GM23338 (cell line): Measurements from ENCODE around the gene PIM1. TPM values are rescaled to one million over a fixed set of nuclear protein-coding genes. Genes with fewer than 3 reads are reported as not detected.

Source experiments
- ATAC-seq: fragments of 200-7000 bp; cut with Tn5 transposase; 3 replicates; pipeline ENCODE4 v1.9.1; 2020
- DNase-seq: peaks from one replicate; pipeline ENCODE4 v3.0.0-alpha.2; 2015; ENCODE audit warnings: low spot score
- H2AFZ ChIP-seq: fragments of 200-600 bp; sonication (generic); 2 replicates; pipeline ENCODE4 v1.8.0; 2016; ENCODE audit warnings: antibody characterized with exemption, mild to moderate bottlenecking, moderate library complexity
- H3F3A ChIP-seq: fragments of 200-600 bp; sonication (generic); replicated peaks from 2 replicates; pipeline ENCODE4 v1.8.0; 2017; ENCODE audit warnings: antibody characterized with exemption, mixed run types, low read depth
- H3K27ac ChIP-seq: fragments of 200-600 bp; sonication (generic); 2 replicates; pipeline ENCODE4 v1.6.1; 2016; ENCODE audit warnings: low read depth
- H3K27me3 ChIP-seq: fragments of 200-600 bp; sonication (generic); 2 replicates; pipeline ENCODE4 v1.8.0; 2016; ENCODE audit warnings: mild to moderate bottlenecking, mixed run types, moderate library complexity; ENCODE audit not compliant: insufficient read depth
- H3K36me3 ChIP-seq: fragments of 200-600 bp; sonication (generic); 2 replicates; pipeline ENCODE4 v1.8.0; 2016; ENCODE audit warnings: mild to moderate bottlenecking; ENCODE audit not compliant: insufficient read depth
- H3K4me1 ChIP-seq: fragments of 200-600 bp; sonication (generic); 2 replicates; pipeline ENCODE4 v1.8.0; 2016; ENCODE audit warnings: mild to moderate bottlenecking, moderate library complexity; ENCODE audit not compliant: insufficient read depth
- H3K4me2 ChIP-seq: fragments of 200-600 bp; sonication (generic); 2 replicates; pipeline ENCODE4 v1.7.1; 2017; ENCODE audit warnings: mixed run types
- H3K4me3 ChIP-seq: fragments of 200-600 bp; sonication (generic); 2 replicates; pipeline ENCODE4 v1.6.1; 2016; ENCODE audit warnings: mixed run types
- H3K79me2 ChIP-seq: fragments of 200-600 bp; sonication (generic); replicated peaks from 2 replicates; pipeline ENCODE4 v1.8.0; 2017; ENCODE audit warnings: mild to moderate bottlenecking; ENCODE audit not compliant: insufficient read depth
- H3K9me2 ChIP-seq: fragments of 200-600 bp; sonication (generic); 2 replicates; pipeline ENCODE4 v1.8.0; 2017; ENCODE audit not compliant: insufficient read depth
- H4K20me1 ChIP-seq: fragments of 200-600 bp; sonication (generic); replicated peaks from 2 replicates; pipeline ENCODE4 v1.8.0; 2017; ENCODE audit warnings: mild to moderate bottlenecking; ENCODE audit not compliant: insufficient read depth
- H3K27ac Mint-ChIP-seq: 2 replicates; pipeline ENCODE4 v1.8.0; 2020; ENCODE audit warnings: inconsistent platforms, mild to moderate bottlenecking, moderate library complexity, mixed read lengths
- H3K27me3 Mint-ChIP-seq: 3 replicates; pipeline ENCODE4 v1.8.0; 2022; ENCODE audit warnings: low read depth, mild to moderate bottlenecking, moderate library complexity, mixed read lengths, inconsistent platforms; ENCODE audit not compliant: insufficient read depth, poor library complexity
- H3K36me3 Mint-ChIP-seq: 3 replicates; pipeline ENCODE4 v1.8.0; 2021; ENCODE audit warnings: low read depth, mild to moderate bottlenecking, inconsistent platforms, moderate library complexity, mixed read lengths
- H3K4me1 Mint-ChIP-seq: 3 replicates; pipeline ENCODE4 v1.8.0; 2020; ENCODE audit warnings: mild to moderate bottlenecking, inconsistent platforms, mixed read lengths
- H3K4me3 Mint-ChIP-seq: 3 replicates; pipeline ENCODE4 v1.8.0; 2021; ENCODE audit warnings: moderate library complexity, mild to moderate bottlenecking, inconsistent platforms, mixed read lengths
- H3K9me3 Mint-ChIP-seq: 3 replicates; pipeline ENCODE4 v1.8.0; 2020; ENCODE audit warnings: moderate library complexity, mild to moderate bottlenecking, inconsistent platforms, mixed read lengths
- CREB1 ChIP-seq: fragments of 250-450 bp; sonication (Bioruptor Pico); IDR thresholded peaks from 2 replicates; pipeline ENCODE4 v1.5.0; 2020; ENCODE audit warnings: low read depth, mild to moderate bottlenecking, moderate library complexity
- CTCF ChIP-seq, 2 experiments: fragments of 200-600 bp in 1 of 2; sonication (generic) in 1 of 2; conservative IDR thresholded peaks; 2 replicates each; pipeline versions ENCODE4 v1.5.1 to v1.6.1; 2016 to 2017; ENCODE audit warnings: antibody characterized with exemption in 2 of 2, low read depth in 2 of 2, mild to moderate bottlenecking in 2 of 2, moderate library complexity in 1 of 2
- EZH2 ChIP-seq: fragments of 200-600 bp; sonication (generic); IDR thresholded peaks from one replicate; pipeline ENCODE4 v1.8.0; 2017; ENCODE audit warnings: antibody characterized with exemption, mild to moderate bottlenecking, low read depth; ENCODE audit not compliant: unreplicated experiment
- EZH2phosphoT487 ChIP-seq: fragments of 200-600 bp; sonication (generic); IDR thresholded peaks from one replicate; pipeline ENCODE4 v1.8.1; 2018; ENCODE audit warnings: antibody characterized with exemption; ENCODE audit not compliant: unreplicated experiment
- JUNB ChIP-seq: IDR thresholded peaks from one replicate; pipeline ENCODE4 v1.6.1; 2016; ENCODE audit warnings: antibody characterized with exemption; ENCODE audit not compliant: unreplicated experiment
- NANOG ChIP-seq: IDR thresholded peaks from 2 replicates; pipeline ENCODE4 v1.6.1; 2016; ENCODE audit warnings: antibody characterized with exemption, borderline replicate concordance
- POLR2AphosphoS5 ChIP-seq: IDR thresholded peaks from 2 replicates; pipeline ENCODE4 v1.6.1; 2016; ENCODE audit warnings: antibody characterized with exemption, low read depth
- REST ChIP-seq: IDR thresholded peaks from one replicate; pipeline ENCODE4 v1.6.1; 2018; ENCODE audit warnings: antibody characterized with exemption; ENCODE audit not compliant: unreplicated experiment
- STAT1 ChIP-seq: IDR thresholded peaks from one replicate; pipeline ENCODE4 v1.6.1; 2016; ENCODE audit warnings: antibody characterized with exemption; ENCODE audit not compliant: unreplicated experiment
- ZNF114 ChIP-seq: fragments of 250-450 bp; sonication (Bioruptor Pico); IDR thresholded peaks from 2 replicates; pipeline ENCODE4 v1.5.0; 2020; ENCODE audit warnings: mild to moderate bottlenecking, moderate library complexity
- ZNF331 ChIP-seq: fragments of 250-450 bp; sonication (Bioruptor Pico); IDR thresholded peaks from 2 replicates; pipeline ENCODE4 v1.5.0; 2020; ENCODE audit warnings: low read depth, mild to moderate bottlenecking, moderate library complexity
- long read RNA-seq: library from polyadenylated mRNA; unstranded; transcript quantifications from one replicate; pipeline ENCODE4 v2.0.0, GENCODE V29; 2020; ENCODE audit not compliant: unreplicated experiment
- polyA plus RNA-seq: library from polyadenylated mRNA; unstranded; fragments of >200 nt; fragmentation: Nextera tagmentation; extraction: Ambion mirVana; gene quantifications from 2 replicates; pipeline ENCODE4 v1.2.1, GENCODE V29; 2016
- total RNA-seq: library from RNA; depleted of rRNA; stranded (reverse); fragments of >200 nt; shearing (Covaris generic); gene quantifications from 2 replicates; pipeline ENCODE4 v1.2.3, GENCODE V29; 2014; rRNA removed
- TF ChIP-seq, protein P1 (sequence below): fragments of 250-450 bp; sonication (Bioruptor Pico); IDR thresholded peaks from 2 replicates; pipeline ENCODE4 v1.5.0; 2020; ENCODE audit warnings: mild to moderate bottlenecking, moderate library complexity
- TF ChIP-seq, protein P2 (sequence below): IDR thresholded peaks from 2 replicates; pipeline ENCODE4 v1.6.1; 2016; ENCODE audit warnings: antibody characterized with exemption

PIM1 gene
- total RNA-seq (64.0 and 74.2 TPM in 2 replicates), polyA plus RNA-seq (43.7 and 46.0 TPM in 2 replicates)
- long read RNA-seq, transcript PIM1-201 (6 exons, 2,650 nt) = major isoform, 7 of 10 reads
- long read RNA-seq, partial matches to known transcripts = 0 of 10 reads
- long read RNA-seq, other reads (novel, unspliced or antisense) = 3 of 10 reads

DNA sequence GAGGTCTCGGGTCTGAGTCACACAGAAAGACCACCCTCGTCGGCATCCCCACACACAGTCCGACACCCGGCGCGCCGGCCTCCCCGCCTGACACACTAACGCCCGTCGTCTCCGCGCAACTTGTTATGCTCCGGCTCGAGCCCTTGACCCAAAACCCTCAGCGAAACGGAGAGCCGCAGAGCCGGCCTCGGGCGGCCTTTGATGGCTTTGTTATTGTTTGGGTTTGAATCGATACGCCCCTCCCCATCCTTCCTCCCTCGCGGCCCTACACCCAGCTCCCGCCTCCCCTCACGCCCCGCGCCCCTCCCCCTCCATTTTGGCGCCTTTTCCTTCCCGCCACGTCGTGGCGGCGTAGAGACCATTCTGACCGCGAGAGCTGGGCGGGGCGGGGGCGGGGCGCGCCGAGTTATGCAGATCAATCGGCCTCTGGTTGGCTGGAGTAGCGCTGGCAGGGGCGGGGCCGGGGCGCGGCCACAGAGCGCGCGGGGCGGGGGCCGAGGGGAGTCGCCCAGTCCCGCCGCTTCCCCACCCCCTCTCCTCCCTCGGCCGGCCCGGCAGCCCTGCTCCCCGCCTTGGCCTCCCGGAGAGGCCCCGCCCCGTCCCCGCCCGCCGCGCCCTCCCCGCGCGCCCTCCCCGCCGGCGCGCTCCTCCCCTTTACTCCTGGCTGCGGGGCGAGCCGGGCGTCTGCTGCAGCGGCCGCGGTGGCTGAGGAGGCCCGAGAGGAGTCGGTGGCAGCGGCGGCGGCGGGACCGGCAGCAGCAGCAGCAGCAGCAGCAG lies at the start of gene PIM1:
Gene PIM1 (plus strand): TSS at position 657 of the 777 bp plus-strand sequence. CDS start 424 bp downstream, outside the sequence.
- Histone ChIP-seq H3K27ac (peak within 1 kb of the TSS; percentile 98), H2AFZ (no peak within 1 kb of the TSS), H3K4me3 (peak within 1 kb of the TSS; percentile 76), H3K27me3 (no peaks in the 10 kb centered on the region), H4K20me1 (peaks cover 22% of the 10 kb centered on the region), H3K36me3 (peaks cover 21% of the 10 kb centered on the region), H3K79me2 (peaks cover 42% of the 10 kb centered on the region), H3K4me1 (peaks cover 20% of the 10 kb centered on the region), H3K4me2 (peak within 1 kb of the TSS; percentile 85), H3K9me2 (no peaks in the 10 kb centered on the region), H3F3A (peaks cover 26% of the 10 kb centered on the region)
- peaks cover 40% of the 10 kb centered on the region for H3K4me1 Mint-ChIP-seq
- peak; percentile 73; the same call in 1 of the 2 replicates for TF ChIP-seq CREB1 (CRISPR knock-in tag)
- no peak for TF ChIP-seq CTCF (conservative IDR thresholded peaks at IDR 0.05; ENCODE audit: low read depth in 2 of 2)
- TF ChIP-seq EZH2 = no peak
- no peak for TF ChIP-seq REST
- TF ChIP-seq, protein P1, sequence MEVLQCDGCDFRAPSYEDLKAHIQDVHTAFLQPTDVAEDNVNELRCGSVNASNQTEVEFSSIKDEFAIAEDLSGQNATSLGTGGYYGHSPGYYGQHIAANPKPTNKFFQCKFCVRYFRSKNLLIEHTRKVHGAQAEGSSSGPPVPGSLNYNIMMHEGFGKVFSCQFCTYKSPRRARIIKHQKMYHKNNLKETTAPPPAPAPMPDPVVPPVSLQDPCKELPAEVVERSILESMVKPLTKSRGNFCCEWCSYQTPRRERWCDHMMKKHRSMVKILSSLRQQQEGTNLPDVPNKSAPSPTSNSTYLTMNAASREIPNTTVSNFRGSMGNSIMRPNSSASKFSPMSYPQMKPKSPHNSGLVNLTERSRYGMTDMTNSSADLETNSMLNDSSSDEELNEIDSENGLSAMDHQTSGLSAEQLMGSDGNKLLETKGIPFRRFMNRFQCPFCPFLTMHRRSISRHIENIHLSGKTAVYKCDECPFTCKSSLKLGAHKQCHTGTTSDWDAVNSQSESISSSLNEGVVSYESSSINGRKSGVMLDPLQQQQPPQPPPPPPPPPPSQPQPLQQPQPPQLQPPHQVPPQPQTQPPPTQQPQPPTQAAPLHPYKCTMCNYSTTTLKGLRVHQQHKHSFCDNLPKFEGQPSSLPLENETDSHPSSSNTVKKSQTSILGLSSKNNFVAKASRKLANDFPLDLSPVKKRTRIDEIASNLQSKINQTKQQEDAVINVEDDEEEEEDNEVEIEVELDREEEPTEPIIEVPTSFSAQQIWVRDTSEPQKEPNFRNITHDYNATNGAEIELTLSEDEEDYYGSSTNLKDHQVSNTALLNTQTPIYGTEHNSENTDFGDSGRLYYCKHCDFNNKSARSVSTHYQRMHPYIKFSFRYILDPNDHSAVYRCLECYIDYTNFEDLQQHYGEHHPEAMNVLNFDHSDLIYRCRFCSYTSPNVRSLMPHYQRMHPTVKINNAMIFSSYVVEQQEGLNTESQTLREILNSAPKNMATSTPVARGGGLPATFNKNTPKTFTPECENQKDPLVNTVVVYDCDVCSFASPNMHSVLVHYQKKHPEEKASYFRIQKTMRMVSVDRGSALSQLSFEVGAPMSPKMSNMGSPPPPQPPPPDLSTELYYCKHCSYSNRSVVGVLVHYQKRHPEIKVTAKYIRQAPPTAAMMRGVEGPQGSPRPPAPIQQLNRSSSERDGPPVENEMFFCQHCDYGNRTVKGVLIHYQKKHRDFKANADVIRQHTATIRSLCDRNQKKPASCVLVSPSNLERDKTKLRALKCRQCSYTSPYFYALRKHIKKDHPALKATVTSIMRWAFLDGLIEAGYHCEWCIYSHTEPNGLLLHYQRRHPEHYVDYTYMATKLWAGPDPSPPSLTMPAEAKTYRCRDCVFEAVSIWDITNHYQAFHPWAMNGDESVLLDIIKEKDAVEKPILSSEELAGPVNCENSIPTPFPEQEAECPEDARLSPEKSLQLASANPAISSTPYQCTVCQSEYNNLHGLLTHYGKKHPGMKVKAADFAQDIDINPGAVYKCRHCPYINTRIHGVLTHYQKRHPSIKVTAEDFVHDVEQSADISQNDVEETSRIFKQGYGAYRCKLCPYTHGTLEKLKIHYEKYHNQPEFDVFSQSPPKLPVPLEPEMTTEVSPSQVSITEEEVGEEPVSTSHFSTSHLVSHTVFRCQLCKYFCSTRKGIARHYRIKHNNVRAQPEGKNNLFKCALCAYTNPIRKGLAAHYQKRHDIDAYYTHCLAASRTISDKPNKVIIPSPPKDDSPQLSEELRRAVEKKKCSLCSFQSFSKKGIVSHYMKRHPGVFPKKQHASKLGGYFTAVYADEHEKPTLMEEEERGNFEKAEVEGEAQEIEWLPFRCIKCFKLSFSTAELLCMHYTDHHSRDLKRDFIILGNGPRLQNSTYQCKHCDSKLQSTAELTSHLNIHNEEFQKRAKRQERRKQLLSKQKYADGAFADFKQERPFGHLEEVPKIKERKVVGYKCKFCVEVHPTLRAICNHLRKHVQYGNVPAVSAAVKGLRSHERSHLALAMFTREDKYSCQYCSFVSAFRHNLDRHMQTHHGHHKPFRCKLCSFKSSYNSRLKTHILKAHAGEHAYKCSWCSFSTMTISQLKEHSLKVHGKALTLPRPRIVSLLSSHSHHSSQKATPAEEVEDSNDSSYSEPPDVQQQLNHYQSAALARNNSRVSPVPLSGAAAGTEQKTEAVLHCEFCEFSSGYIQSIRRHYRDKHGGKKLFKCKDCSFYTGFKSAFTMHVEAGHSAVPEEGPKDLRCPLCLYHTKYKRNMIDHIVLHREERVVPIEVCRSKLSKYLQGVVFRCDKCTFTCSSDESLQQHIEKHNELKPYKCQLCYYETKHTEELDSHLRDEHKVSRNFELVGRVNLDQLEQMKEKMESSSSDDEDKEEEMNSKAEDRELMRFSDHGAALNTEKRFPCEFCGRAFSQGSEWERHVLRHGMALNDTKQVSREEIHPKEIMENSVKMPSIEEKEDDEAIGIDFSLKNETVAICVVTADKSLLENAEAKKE (CRISPR knock-in tag) = no peak
- peak; percentile 68 for TF ChIP-seq POLR2AphosphoS5
- TF ChIP-seq ZNF114 (CRISPR knock-in tag) = no peak
- TF ChIP-seq STAT1 = peak; percentile 3
- TF ChIP-seq EZH2phosphoT487 = no peak
- TF ChIP-seq, protein P2, sequence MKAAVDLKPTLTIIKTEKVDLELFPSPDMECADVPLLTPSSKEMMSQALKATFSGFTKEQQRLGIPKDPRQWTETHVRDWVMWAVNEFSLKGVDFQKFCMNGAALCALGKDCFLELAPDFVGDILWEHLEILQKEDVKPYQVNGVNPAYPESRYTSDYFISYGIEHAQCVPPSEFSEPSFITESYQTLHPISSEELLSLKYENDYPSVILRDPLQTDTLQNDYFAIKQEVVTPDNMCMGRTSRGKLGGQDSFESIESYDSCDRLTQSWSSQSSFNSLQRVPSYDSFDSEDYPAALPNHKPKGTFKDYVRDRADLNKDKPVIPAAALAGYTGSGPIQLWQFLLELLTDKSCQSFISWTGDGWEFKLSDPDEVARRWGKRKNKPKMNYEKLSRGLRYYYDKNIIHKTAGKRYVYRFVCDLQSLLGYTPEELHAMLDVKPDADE = no peak
- TF ChIP-seq JUNB = no peak
- no peak for TF ChIP-seq NANOG
- no peak for TF ChIP-seq ZNF331 (CRISPR knock-in tag)
- H3K27me3 Mint-ChIP-seq = peaks cover 13% of the 10 kb centered on the region
- DNase-seq (peak; percentile 99), ATAC-seq (peak; percentile 65)
- H3K4me3 Mint-ChIP-seq = peak within 1 kb of the TSS; percentile 90
- peaks cover 2% of the 10 kb centered on the region; the same call in 2 of the 3 replicates for H3K9me3 Mint-ChIP-seq
- H3K36me3 Mint-ChIP-seq = peaks cover 37% of the 10 kb centered on the region
- H3K27ac Mint-ChIP-seq = peak within 1 kb of the TSS; percentile 99
